Right lobe of liver (tissue), 6 donors: ENCODE data around the gene STH. TPM values are rescaled to one million over a fixed set of nuclear protein-coding genes. Genes with fewer than 3 reads are reported as not detected.
"Not testable (repeated sequence)": the region's sequence is repeated elsewhere in the genome, so short reads cannot be mapped to it uniquely, and the experiment has no call there.

Experiments
- ATAC-seq, 4 donors: fragments of 200-7000 bp; cut with Tn5 transposase; one replicate each; pipeline ENCODE4 v1.9.1; 2020; ENCODE audit warnings: mild to moderate bottlenecking in 4 of 4, moderate library complexity in 4 of 4
- DNase-seq, 3 donors: peaks; one replicate each; pipeline ENCODE4 v3.0.0-alpha.2; 2020
- H3K27ac ChIP-seq, 3 donors: fragments of 200-600 bp; one replicate each; pipeline ENCODE4 v1.8.0; 2022
- H3K27me3 ChIP-seq, 2 donors: fragments of 200-600 bp; one replicate each; pipeline ENCODE4 v1.8.0; 2022
- H3K36me3 ChIP-seq, 4 donors: fragments of 200-600 bp; sonication (generic) in 1 of 4; one replicate each; pipeline versions ENCODE4 v1.5.1 to v1.8.0; 2017 to 2022; ENCODE audit warnings: control low read depth in 1 of 4
- H3K4me1 ChIP-seq, 4 donors: fragments of 200-600 bp; sonication (generic) in 1 of 4; one replicate each; pipeline versions ENCODE4 v1.5.1 to v1.8.0; 2017 to 2022; ENCODE audit warnings: control low read depth in 1 of 4
- H3K4me3 ChIP-seq, 3 donors: fragments of 200-600 bp; one replicate each; pipeline ENCODE4 v1.8.0; 2022
- H3K9me3 ChIP-seq, 4 donors: fragments of 200-600 bp; sonication (generic) in 1 of 4; one replicate each; pipeline versions ENCODE4 v1.5.1 to v1.8.0; 2017 to 2022; ENCODE audit warnings: control low read depth in 1 of 4
- CTCF ChIP-seq, 4 donors: fragments of 200-600 bp in 3 of 4; fragments of 450-650 bp in 1 of 4; IDR thresholded peaks; one replicate each; pipeline versions ENCODE4 v1.5.1 to v1.8.0; 2016 to 2022; ENCODE audit warnings: antibody characterized with exemption in 4 of 4, mild to moderate bottlenecking in 2 of 4
- POLR2A ChIP-seq: fragments of 450-650 bp; IDR thresholded peaks from one replicate; pipeline ENCODE4 v1.6.1; 2017; ENCODE audit warnings: antibody characterized with exemption, mild to moderate bottlenecking
- WGBS: methylation state at CpG from one replicate; pipeline ENCODE4 v1.1.6; 2018; ENCODE audit warnings: low coverage, low lambda C conversion rate; ENCODE audit not compliant: insufficient coverage; ENCODE audit errors: missing lambda C conversion rate; 5-methylcytosine and 5-hydroxymethylcytosine counted together
- intact Hi-C, 2 donors: fragments of 100-400 bp; cut with DNase I; formaldehyde crosslinking; loops; one replicate each; pipeline versions ENCODE4 v1.11.2 to v1.14.1; 2022
- total RNA-seq, 6 experiments: library from RNA; depleted of rRNA in 2 of 6; stranded (reverse); fragments of >200 nt in 2 of 6; fragmentation: NEBNext Ultra II Directional in 3 of 6; extraction: Animal tissue kit (Norgen Biotek cat#: 25700) in 3 of 6; gene quantifications; one replicate each; pipeline versions ENCODE4 v1.1.0 to v1.2.4, GENCODE V29; 2016 to 2023
- donor health status: DM: no; HTN: yes; CAD: no.
- donor health status: DM: no; HTN: no; CAD: no.
- donor health status: DM: no; HTN: no; CAD: no.
- donor health status: DM: no; HTN: yes; CAD: no.
- donor health status: DM: no; HTN: yes; CAD: no.

STH gene
- total RNA-seq, 6 experiments from 2014 or later, result not detected

- intact Hi-C loops, result loop anchor here in 1 of 2 donors (10.0 kb wide), 1 partner anchor 212 kb away; no protein-coding TSS in a partner anchor
- TF ChIP-seq CTCF (IDR thresholded peaks at IDR 0.05) (peak; percentile 93 to 97 (median 96)), POLR2A (no peak)
- Histone ChIP-seq H3K4me1 (peaks cover 0 to 14% (median 3%) of the 10 kb centered on the region in 4 donors), H3K9me3 (no peaks in the 10 kb centered on the region), H3K4me3 (no peak overlapping the region), H3K36me3 (no peaks in the 10 kb centered on the region), H3K27me3 (no peaks in the 10 kb centered on the region), H3K27ac (no peak overlapping the region)
- ATAC-seq (peak; percentile 85 to 93 (median 90)), DNase-seq (peak; percentile 64 to 69 (median 66))
- 25% methylated on average over 4 of the region's 8 CpGs for WGBS
These were observed 3.4 kb downstream of the STH start for GRCh38 chr17:46002311-46002972.

- H3K4me1 ChIP-seq, result peaks cover 0 to 14% (median 3%) of the 10 kb centered on the region in 4 donors
- no peaks in the 10 kb centered on the region for H3K9me3 ChIP-seq
- no peaks in the 10 kb centered on the region for H3K27me3 ChIP-seq
- ATAC-seq (no peak), DNase-seq (no peak)
- H3K4me3 ChIP-seq, result no peak overlapping the region
- no peak for TF ChIP-seq POLR2A
- TF ChIP-seq CTCF (IDR thresholded peaks at IDR 0.05), result no peak
- intact Hi-C loops, result loop anchor here in 1 of 2 donors (10.0 kb wide), 1 partner anchor 212 kb away; no protein-coding TSS in a partner anchor
- 69% methylated on average over 7 of the region's 7 CpGs for WGBS
- no peaks in the 10 kb centered on the region for H3K36me3 ChIP-seq
- no peak overlapping the region for H3K27ac ChIP-seq
These were observed 3.9 kb downstream of the STH start for GRCh38 chr17:46002973-46003316.

GRCh38 chr17:46003907-46004748 lies 5.1 kb downstream of the STH start:
- TF ChIP-seq CTCF (IDR thresholded peaks at IDR 0.05) (no peak), POLR2A (no peak)
- Histone ChIP-seq H3K27me3 (no peaks in the 10 kb centered on the region), H3K27ac (no peak overlapping the region), H3K9me3 (no peaks in the 10 kb centered on the region), H3K4me1 (peaks cover 0 to 14% (median 3%) of the 10 kb centered on the region in 4 donors), H3K4me3 (no peak overlapping the region), H3K36me3 (no peaks in the 10 kb centered on the region)
- intact Hi-C loops, result loop anchor here in 1 of 2 donors (10.0 kb wide), 1 partner anchor 211 kb away; no protein-coding TSS in a partner anchor
- 25% methylated on average over 6 of the region's 6 CpGs for WGBS
- ATAC-seq (peak; percentile 69 to 81 (median 80)), DNase-seq (peak; percentile 76 to 81 (median 81))

GRCh38 chr17:46006082-46006481 lies 7.0 kb downstream of the STH start:
- intact Hi-C loops, result loop anchor here in 1 of 2 donors (10.0 kb wide), 1 partner anchor 209 kb away; no protein-coding TSS in a partner anchor
- not testable (repeated sequence) for H3K27me3 ChIP-seq, DNase-seq, H3K36me3 ChIP-seq, ATAC-seq, H3K9me3 ChIP-seq, H3K4me3 ChIP-seq, H3K27ac ChIP-seq
- H3K4me1 ChIP-seq, result peaks cover 0 to 14% (median 3%) of the 10 kb centered on the region in 4 donors
- 100% methylated on average over 1 of the region's 1 CpG for WGBS
